BLaER1 treated with 17β-estradiol and CSF1 and Interleukin-3, amounts not matched to agents 10 nM and 100 nM (cell line): ENCODE results near the gene TMC8.

Experiments
- H3K27ac ChIP-seq, 11 experiments: shearing (Covaris generic); formaldehyde crosslinking; 2 replicates each; pipeline ENCODE4 v1.8.1; 2022
- H3K27me3 ChIP-seq, 11 experiments: shearing (Covaris generic); formaldehyde crosslinking; 2 replicates each; pipeline ENCODE4 v1.8.1; 2022
- H3K36me3 ChIP-seq, 11 experiments: shearing (Covaris generic); formaldehyde crosslinking; 2 replicates each; pipeline ENCODE4 v1.8.1; 2022
- H3K4me1 ChIP-seq, 10 experiments: shearing (Covaris generic); formaldehyde crosslinking; 2 replicates each; pipeline ENCODE4 v1.8.1; 2022
- H3K4me2 ChIP-seq, 11 experiments: shearing (Covaris generic); formaldehyde crosslinking; 2 replicates each; pipeline ENCODE4 v1.8.1; 2022
- H3K4me3 ChIP-seq, 10 experiments: shearing (Covaris generic); formaldehyde crosslinking; 2 replicates each; pipeline ENCODE4 v1.8.1; 2022
- H3K9ac ChIP-seq, 11 experiments: shearing (Covaris generic); formaldehyde crosslinking; 2 replicates each; pipeline ENCODE4 v1.8.1; 2022
- H3K9me3 ChIP-seq, 11 experiments: shearing (Covaris generic); formaldehyde crosslinking; replicated peaks in 1 of 11; 2 replicates each; pipeline ENCODE4 v1.8.1; 2022
- H4K20me1 ChIP-seq, 11 experiments: shearing (Covaris generic); formaldehyde crosslinking; 2 replicates each; pipeline ENCODE4 v1.8.1; 2022
- Cebpa-rat ChIP-seq, 11 experiments: shearing (Covaris generic); IDR thresholded peaks; 2 replicates each; pipeline ENCODE4 v1.8.1; 2022

TMC8 gene

DNA sequence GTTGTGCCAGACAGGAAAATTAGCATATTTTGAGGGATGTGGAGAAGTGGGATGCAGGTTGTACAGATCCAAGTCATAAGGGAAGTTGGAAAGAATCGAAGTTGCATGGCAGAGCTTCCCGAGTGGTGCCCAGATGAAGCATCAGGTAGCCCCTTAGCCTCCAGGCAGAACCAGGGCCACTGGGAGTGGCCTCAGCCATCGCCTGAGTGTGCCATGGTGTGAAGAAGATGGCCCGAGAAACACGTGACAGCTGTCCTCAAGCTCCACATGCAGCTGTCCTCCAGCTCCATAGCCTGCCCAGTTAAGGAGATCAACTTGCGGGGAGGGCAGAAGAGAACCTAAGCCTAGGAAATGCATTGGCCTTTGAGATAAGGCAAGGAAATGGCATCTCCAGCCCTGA lies 35.5 kb upstream of the TMC8 start:
- Histone ChIP-seq H3K27me3 (no peaks in the 10 kb centered on the region), H3K36me3 (peaks cover 71 to 100% (median 97%) of the 10 kb centered on the region in 11 experiments), H3K4me1 (peaks cover 0 to 5% (median 0%) of the 10 kb centered on the region in 10 experiments; a peak in 6 of 20 replicates), H4K20me1 (no peaks in the 10 kb centered on the region), H3K9me3 (peaks cover 0 to 20% (median 15%) of the 10 kb centered on the region in 11 experiments; a peak in 19 of 22 replicates), H3K9ac (no peak overlapping the region), H3K27ac (no peak overlapping the region), H3K4me2 (no peak overlapping the region), H3K4me3 (no peak overlapping the region)
- no peak for TF ChIP-seq Cebpa-rat (IDR thresholded peaks at IDR 0.05)

GRCh38 chr17:78096093-78096492 lies 34.5 kb upstream of the TMC8 start:
- Histone ChIP-seq H3K4me2 (no peak overlapping the region), H3K4me3 (no peak overlapping the region), H3K4me1 (no peaks in the 10 kb centered on the region), H4K20me1 (no peaks in the 10 kb centered on the region), H3K36me3 (peaks cover 72 to 100% (median 98%) of the 10 kb centered on the region in 11 experiments), H3K9ac (no peak overlapping the region), H3K27me3 (no peaks in the 10 kb centered on the region), H3K27ac (no peak overlapping the region), H3K9me3 (peaks cover under 1 to 30% (median 26%) of the 10 kb centered on the region in 11 experiments; a peak in 20 of 22 replicates)
- TF ChIP-seq Cebpa-rat (IDR thresholded peaks at IDR 0.05), result no peak

DNA sequence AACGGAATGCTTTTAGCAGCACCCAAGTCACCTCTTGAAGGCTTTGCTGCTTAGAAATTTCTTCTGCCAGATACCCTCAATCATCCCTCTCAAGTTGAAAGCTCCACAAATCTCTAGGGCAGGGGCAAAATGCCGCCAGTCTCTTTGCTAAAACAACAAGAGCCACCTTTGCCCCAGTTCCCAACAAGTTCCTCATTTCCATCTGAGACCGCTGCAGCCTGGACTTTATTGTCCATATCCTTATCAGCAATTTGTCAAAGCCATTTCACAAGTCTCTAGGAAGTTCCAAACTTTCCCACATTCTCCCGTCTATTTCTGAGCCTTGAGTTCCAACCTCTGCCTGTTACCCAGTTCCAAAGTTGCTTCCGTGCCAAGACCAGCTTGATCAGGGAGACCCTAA lies 29.5 kb upstream of the TMC8 start:
- Histone ChIP-seq H3K4me3 (no peak overlapping the region), H3K9ac (no peak overlapping the region), H3K27me3 (no peaks in the 10 kb centered on the region), H3K27ac (no peak overlapping the region), H3K4me1 (no peaks in the 10 kb centered on the region), H3K9me3 (peaks cover 8 to 38% (median 33%) of the 10 kb centered on the region in 11 experiments; a peak in 20 of 22 replicates), H4K20me1 (no peaks in the 10 kb centered on the region; a peak in 1 of 22 replicates), H3K36me3 (peaks cover 42 to 100% (median 86%) of the 10 kb centered on the region in 11 experiments), H3K4me2 (no peak overlapping the region)
- TF ChIP-seq Cebpa-rat (IDR thresholded peaks at IDR 0.05), result no peak

DNA sequence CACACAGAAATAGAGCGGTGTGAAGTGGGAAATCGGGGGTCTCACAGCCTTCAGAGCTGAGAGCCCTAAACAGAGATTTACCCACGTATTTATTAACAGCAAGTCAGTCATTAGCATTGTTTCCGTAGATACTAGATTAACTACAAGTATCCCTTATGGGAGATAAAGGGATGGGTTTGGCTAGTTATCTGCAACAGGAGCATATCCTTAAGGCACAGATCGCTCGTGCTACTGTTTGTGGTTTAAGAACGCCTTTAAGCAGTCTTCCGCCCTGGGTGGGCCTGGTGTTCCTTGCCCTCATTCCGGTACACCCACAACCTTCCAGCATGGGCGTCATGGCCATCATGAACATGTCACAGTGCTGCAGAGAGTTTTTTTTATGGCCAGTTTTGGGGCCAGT lies 29.0 kb upstream of the TMC8 start:
- TF ChIP-seq Cebpa-rat (IDR thresholded peaks at IDR 0.05), result no peak
- H3K4me3 ChIP-seq, result no peak overlapping the region
- peaks cover 8 to 38% (median 33%) of the 10 kb centered on the region in 11 experiments; a peak in 20 of 22 replicates for H3K9me3 ChIP-seq
- H3K27me3 ChIP-seq, result no peaks in the 10 kb centered on the region
- H3K36me3 ChIP-seq, result peaks cover 38 to 100% (median 81%) of the 10 kb centered on the region in 11 experiments
- H4K20me1 ChIP-seq, result no peaks in the 10 kb centered on the region; a peak in 1 of 22 replicates
- H3K4me2 ChIP-seq, result no peak overlapping the region
- no peak overlapping the region for H3K27ac ChIP-seq
- no peak overlapping the region for H3K9ac ChIP-seq
- no peaks in the 10 kb centered on the region for H3K4me1 ChIP-seq

DNA sequence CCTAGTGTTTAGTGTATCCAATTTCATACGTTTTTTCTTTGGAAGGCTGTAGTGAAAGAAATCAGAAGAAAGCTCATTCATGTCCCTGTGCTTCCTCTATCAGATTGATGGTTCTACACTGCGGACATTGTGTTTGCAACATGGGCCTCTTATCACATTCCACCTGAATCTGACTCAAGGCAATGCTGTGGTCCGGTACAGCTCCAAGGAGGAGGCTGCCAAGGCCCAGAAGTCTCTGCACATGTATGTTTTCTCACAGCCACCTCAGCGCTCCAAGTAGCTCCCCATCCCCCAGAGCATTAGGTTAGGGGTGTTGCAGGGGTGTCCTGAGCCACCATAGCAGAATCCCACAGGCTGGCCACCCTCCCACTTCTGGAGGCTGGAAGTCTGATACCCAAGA lies 27.3 kb upstream of the TMC8 start:
- no peak overlapping the region for H3K4me2 ChIP-seq
- peaks cover 31 to 99% (median 69%) of the 10 kb centered on the region in 11 experiments for H3K36me3 ChIP-seq
- H3K27me3 ChIP-seq, result no peaks in the 10 kb centered on the region
- no peak for TF ChIP-seq Cebpa-rat (IDR thresholded peaks at IDR 0.05)
- no peak overlapping the region for H3K4me3 ChIP-seq
- peaks cover 0 to 2% (median 1%) of the 10 kb centered on the region in 10 experiments; a peak in 13 of 20 replicates for H3K4me1 ChIP-seq
- peaks cover 0 to 11% (median 6%) of the 10 kb centered on the region in 11 experiments; a peak in 15 of 22 replicates for H4K20me1 ChIP-seq
- H3K9me3 ChIP-seq, result peaks cover 8 to 38% (median 33%) of the 10 kb centered on the region in 11 experiments; a peak in 20 of 22 replicates
- peak overlapping the region in 1 of 11 experiments; percentile 5; a peak in 1 of 22 replicates for H3K27ac ChIP-seq
- H3K9ac ChIP-seq, result no peak overlapping the region

- H3K27ac ChIP-seq, result no peak overlapping the region
- no peak overlapping the region for H3K4me2 ChIP-seq
- H3K9ac ChIP-seq, result no peak overlapping the region
- no peaks in the 10 kb centered on the region for H3K27me3 ChIP-seq
- peaks cover 31 to 99% (median 68%) of the 10 kb centered on the region in 11 experiments for H3K36me3 ChIP-seq
- peaks cover 8 to 25% (median 23%) of the 10 kb centered on the region in 11 experiments; a peak in 20 of 22 replicates for H3K9me3 ChIP-seq
- H4K20me1 ChIP-seq, result peaks cover 8 to 23% (median 18%) of the 10 kb centered on the region in 11 experiments; a peak in 20 of 22 replicates
- peaks cover 0 to 14% (median 13%) of the 10 kb centered on the region in 10 experiments; a peak in 16 of 20 replicates for H3K4me1 ChIP-seq
- no peak overlapping the region for H3K4me3 ChIP-seq
- TF ChIP-seq Cebpa-rat (IDR thresholded peaks at IDR 0.05), result no peak
Observed at GRCh38 chr17:78104540-78104941, 26.0 kb upstream of the TMC8 start.

GRCh38 chr17:78105101-78105500 lies 25.5 kb upstream of the TMC8 start:
- H3K4me1 ChIP-seq, result peaks cover 0 to 18% (median 14%) of the 10 kb centered on the region in 10 experiments; a peak in 16 of 20 replicates
- no peak overlapping the region for H3K4me3 ChIP-seq
- TF ChIP-seq Cebpa-rat (IDR thresholded peaks at IDR 0.05), result no peak
- H3K27ac ChIP-seq, result no peak overlapping the region
- no peaks in the 10 kb centered on the region for H3K27me3 ChIP-seq
- H3K9ac ChIP-seq, result no peak overlapping the region
- H3K9me3 ChIP-seq, result peaks cover 4 to 20% (median 17%) of the 10 kb centered on the region in 11 experiments; a peak in 19 of 22 replicates
- no peak overlapping the region for H3K4me2 ChIP-seq
- H3K36me3 ChIP-seq, result peaks cover 33 to 99% (median 68%) of the 10 kb centered on the region in 11 experiments
- H4K20me1 ChIP-seq, result peaks cover 14 to 28% (median 22%) of the 10 kb centered on the region in 11 experiments; a peak in 20 of 22 replicates

GRCh38 chr17:78105551-78105950 lies 25.0 kb upstream of the TMC8 start:
- Histone ChIP-seq H3K4me3 (no peak overlapping the region), H4K20me1 (peaks cover 18 to 33% (median 27%) of the 10 kb centered on the region in 11 experiments; a peak in 20 of 22 replicates), H3K36me3 (peaks cover 38 to 99% (median 68%) of the 10 kb centered on the region in 11 experiments), H3K27me3 (no peaks in the 10 kb centered on the region), H3K9ac (no peak overlapping the region), H3K4me2 (no peak overlapping the region), H3K9me3 (peaks cover 0 to 15% (median 12%) of the 10 kb centered on the region in 11 experiments; a peak in 19 of 22 replicates), H3K4me1 (peaks cover 0 to 22% (median 14%) of the 10 kb centered on the region in 10 experiments; a peak in 16 of 20 replicates), H3K27ac (no peak overlapping the region)
- TF ChIP-seq Cebpa-rat (IDR thresholded peaks at IDR 0.05), result no peak

DNA sequence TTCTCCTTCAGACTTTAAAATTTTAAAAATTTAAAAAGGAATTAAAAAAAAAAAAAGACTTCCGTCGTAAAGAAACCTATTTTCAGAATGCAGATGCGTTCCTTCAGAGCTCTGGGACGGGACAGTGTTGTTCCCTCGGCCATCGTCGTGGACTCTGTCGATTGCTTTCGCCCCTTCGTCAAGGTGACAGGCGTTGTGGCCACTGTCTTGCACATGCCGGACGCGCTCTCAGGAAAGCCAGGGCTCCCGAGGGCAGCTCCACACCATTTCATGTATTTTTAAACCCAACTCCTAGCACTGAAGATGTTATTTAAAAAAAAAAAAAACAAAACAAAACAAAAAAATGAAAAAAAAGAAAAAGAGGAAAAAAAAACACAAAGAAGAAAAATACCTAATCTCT lies 24.4 kb upstream of the TMC8 start:
- H3K9ac ChIP-seq, result peak overlapping the region in 1 of 11 experiments; percentile 18; a peak in 1 of 22 replicates
- peaks cover 25 to 40% (median 32%) of the 10 kb centered on the region in 11 experiments; a peak in 20 of 22 replicates for H4K20me1 ChIP-seq
- H3K27me3 ChIP-seq, result no peaks in the 10 kb centered on the region
- no peak overlapping the region for H3K4me2 ChIP-seq
- peaks cover 44 to 99% (median 71%) of the 10 kb centered on the region in 11 experiments for H3K36me3 ChIP-seq
- H3K27ac ChIP-seq, result no peak overlapping the region
- H3K9me3 ChIP-seq, result peaks cover 0 to 9% (median 6%) of the 10 kb centered on the region in 11 experiments; a peak in 18 of 22 replicates
- H3K4me3 ChIP-seq, result no peak overlapping the region
- peaks cover 0 to 25% (median 14%) of the 10 kb centered on the region in 10 experiments; a peak in 16 of 20 replicates for H3K4me1 ChIP-seq
- TF ChIP-seq Cebpa-rat (IDR thresholded peaks at IDR 0.05), result no peak
